ENCODE data around the gene FAT3.

DNA sequence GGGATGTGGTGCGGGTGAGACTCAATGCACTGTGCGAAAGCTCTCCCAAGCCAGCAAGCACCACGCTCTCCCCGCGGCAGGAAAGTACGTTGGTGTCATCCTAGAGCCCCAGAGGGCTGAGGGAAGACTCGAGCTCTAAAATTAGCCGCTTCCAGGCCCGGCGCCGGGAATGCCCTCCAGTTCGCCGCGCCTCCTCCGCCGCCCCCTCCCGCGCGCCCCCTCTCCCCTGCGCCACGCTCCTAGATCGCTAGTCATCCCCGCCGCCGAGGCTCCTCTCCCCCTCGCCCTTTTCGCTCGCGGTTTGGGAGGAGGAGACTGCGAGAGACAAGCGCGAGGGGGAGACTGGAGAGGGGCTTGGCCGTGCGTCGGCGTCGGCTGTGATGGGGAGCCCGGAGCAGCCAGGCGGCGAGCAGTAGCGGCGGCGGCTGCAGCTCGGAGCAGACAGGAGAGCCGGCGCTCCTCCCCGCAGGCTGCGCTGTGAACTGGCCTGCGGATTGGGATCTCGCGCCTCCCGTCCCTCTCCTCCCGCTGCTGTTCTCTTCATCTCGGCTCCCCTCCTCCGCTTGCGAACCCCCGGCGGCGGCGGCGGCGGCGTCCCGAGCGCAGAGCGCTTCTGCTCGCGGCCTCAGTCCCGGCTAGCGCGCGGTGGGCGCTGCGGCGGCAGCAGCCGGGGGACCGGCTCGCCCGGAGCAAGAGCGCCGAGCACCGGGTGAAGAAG, at the start of gene FAT3:
- TF ChIP-seq, protein P1, sequence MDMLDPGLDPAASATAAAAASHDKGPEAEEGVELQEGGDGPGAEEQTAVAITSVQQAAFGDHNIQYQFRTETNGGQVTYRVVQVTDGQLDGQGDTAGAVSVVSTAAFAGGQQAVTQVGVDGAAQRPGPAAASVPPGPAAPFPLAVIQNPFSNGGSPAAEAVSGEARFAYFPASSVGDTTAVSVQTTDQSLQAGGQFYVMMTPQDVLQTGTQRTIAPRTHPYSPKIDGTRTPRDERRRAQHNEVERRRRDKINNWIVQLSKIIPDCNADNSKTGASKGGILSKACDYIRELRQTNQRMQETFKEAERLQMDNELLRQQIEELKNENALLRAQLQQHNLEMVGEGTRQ (IDR thresholded peaks at IDR 0.05; ENCODE audit: borderline replicate concordance, low read depth, low read length) = no peak
- TF ChIP-seq EZH2 (IDR thresholded peaks at IDR 0.05; ENCODE audit: borderline replicate concordance, control insufficient read depth, low read depth, low read length) = no peak
- TF ChIP-seq, protein P2, sequence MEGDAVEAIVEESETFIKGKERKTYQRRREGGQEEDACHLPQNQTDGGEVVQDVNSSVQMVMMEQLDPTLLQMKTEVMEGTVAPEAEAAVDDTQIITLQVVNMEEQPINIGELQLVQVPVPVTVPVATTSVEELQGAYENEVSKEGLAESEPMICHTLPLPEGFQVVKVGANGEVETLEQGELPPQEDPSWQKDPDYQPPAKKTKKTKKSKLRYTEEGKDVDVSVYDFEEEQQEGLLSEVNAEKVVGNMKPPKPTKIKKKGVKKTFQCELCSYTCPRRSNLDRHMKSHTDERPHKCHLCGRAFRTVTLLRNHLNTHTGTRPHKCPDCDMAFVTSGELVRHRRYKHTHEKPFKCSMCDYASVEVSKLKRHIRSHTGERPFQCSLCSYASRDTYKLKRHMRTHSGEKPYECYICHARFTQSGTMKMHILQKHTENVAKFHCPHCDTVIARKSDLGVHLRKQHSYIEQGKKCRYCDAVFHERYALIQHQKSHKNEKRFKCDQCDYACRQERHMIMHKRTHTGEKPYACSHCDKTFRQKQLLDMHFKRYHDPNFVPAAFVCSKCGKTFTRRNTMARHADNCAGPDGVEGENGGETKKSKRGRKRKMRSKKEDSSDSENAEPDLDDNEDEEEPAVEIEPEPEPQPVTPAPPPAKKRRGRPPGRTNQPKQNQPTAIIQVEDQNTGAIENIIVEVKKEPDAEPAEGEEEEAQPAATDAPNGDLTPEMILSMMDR (IDR thresholded peaks at IDR 0.05 in 2 of 3, conservative IDR thresholded peaks at IDR 0.05 in 1 of 3; ENCODE audit: control insufficient read depth in 2 of 3, extremely low read depth in 1 of 3, insufficient read depth in 1 of 3, low read depth in 3 of 3, low read length in 3 of 3) = no peak
- TF ChIP-seq, protein P3, sequence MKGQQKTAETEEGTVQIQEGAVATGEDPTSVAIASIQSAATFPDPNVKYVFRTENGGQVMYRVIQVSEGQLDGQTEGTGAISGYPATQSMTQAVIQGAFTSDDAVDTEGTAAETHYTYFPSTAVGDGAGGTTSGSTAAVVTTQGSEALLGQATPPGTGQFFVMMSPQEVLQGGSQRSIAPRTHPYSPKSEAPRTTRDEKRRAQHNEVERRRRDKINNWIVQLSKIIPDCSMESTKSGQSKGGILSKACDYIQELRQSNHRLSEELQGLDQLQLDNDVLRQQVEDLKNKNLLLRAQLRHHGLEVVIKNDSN (IDR thresholded peaks at IDR 0.05; ENCODE audit: borderline replicate concordance, extremely low read length, insufficient read depth, low read depth, low read length) = no peak
- no peak for TF ChIP-seq BRCA1 (IDR thresholded peaks at IDR 0.05; ENCODE audit: low read depth, low read length)
- no peak for TF ChIP-seq PML (IDR thresholded peaks at IDR 0.05; ENCODE audit: low read length)
- TF ChIP-seq POLR2AphosphoS5 (IDR thresholded peaks at IDR 0.05; ENCODE audit: low read length) = no peak
- TF ChIP-seq TCF12 (IDR thresholded peaks at IDR 0.05; ENCODE audit: low read depth, low read length) = no peak
- TF ChIP-seq MYC (IDR thresholded peaks at IDR 0.05; ENCODE audit: insufficient read depth, insufficient read length, insufficient replicate concordance, low read length, severe bottlenecking) = no peak
- no peak for TF ChIP-seq TBL1XR1 (IDR thresholded peaks at IDR 0.05; ENCODE audit: low read depth, low read length)
- no peak for TF ChIP-seq SPI1 (IDR thresholded peaks at IDR 0.05; ENCODE audit: borderline replicate concordance, insufficient read depth, low read depth, low read length)
- TF ChIP-seq NR2C2 (IDR thresholded peaks at IDR 0.05; ENCODE audit: borderline replicate concordance, control insufficient read depth, insufficient read length, low read depth) = no peak
- no peak for TF ChIP-seq JUND (IDR thresholded peaks at IDR 0.05; ENCODE audit: low read depth, low read length)
